Sigmoid colon (tissue), 4 donors: ENCODE measurements around the gene PIF1.

Experiments
- CTCF ChIP-seq, 4 experiments: fragments of 450-650 bp in 3 of 4; fragments of 200-600 bp in 1 of 4; IDR thresholded peaks; one replicate each; pipeline ENCODE4 v1.5.1; 2016 to 2019; ENCODE audit warnings: antibody characterized with exemption in 4 of 4, mild to moderate bottlenecking in 3 of 4, moderate library complexity in 2 of 4
- EP300 ChIP-seq, 4 donors: sonication (generic); formaldehyde crosslinking; IDR thresholded peaks; one replicate each; pipeline ENCODE4 v1.6.1; 2017; ENCODE audit warnings: antibody characterized with exemption in 4 of 4
- POLR2A ChIP-seq, 2 donors: fragments of 450-650 bp; IDR thresholded peaks; one replicate each; pipeline ENCODE4 v1.6.1; 2016; ENCODE audit warnings: antibody characterized with exemption in 2 of 2, mild to moderate bottlenecking in 2 of 2, moderate library complexity in 2 of 2
- POLR2AphosphoS5 ChIP-seq, 4 donors: sonication (generic); formaldehyde crosslinking; IDR thresholded peaks; one replicate each; pipeline ENCODE4 v1.6.1; 2017; ENCODE audit warnings: antibody characterized with exemption in 4 of 4

- TF ChIP-seq CTCF (IDR thresholded peaks at IDR 0.05) = no peak
- TF ChIP-seq POLR2AphosphoS5 (IDR thresholded peaks at IDR 0.05) = no peak
- TF ChIP-seq POLR2A (IDR thresholded peaks at IDR 0.05) = no peak
- no peak for TF ChIP-seq EP300 (IDR thresholded peaks at IDR 0.05)
These were observed 35.9 kb upstream of the PIF1 start for GRCh38 chr15:64861331-64861730.
